H9 (cell line): Measurements from ENCODE around the gene CEACAM18. TPM values are rescaled to one million over a fixed set of nuclear protein-coding genes. Genes with fewer than 3 reads are reported as not detected.
A peak's percentile ranks its signal among the peaks of the same experiment; 100 is the strongest.

Experiments
- DNase-seq: peaks from one replicate; pipeline ENCODE4 v3.0.0-alpha.2; 2017
- H2AFZ ChIP-seq: one replicate; pipeline ENCODE4 v1.6.1; 2013; ENCODE audit warnings: mild to moderate bottlenecking, low read length, control low read depth, moderate library complexity
- H2AK5ac ChIP-seq: 2 replicates; pipeline ENCODE4 v1.6.1; 2013; ENCODE audit warnings: low read length, control low read depth, mixed read lengths; ENCODE audit not compliant: insufficient read length
- H2BK120ac ChIP-seq: one replicate; pipeline ENCODE4 v1.6.1; 2013; ENCODE audit warnings: low read depth, mild to moderate bottlenecking, low read length, control low read depth, inconsistent platforms; ENCODE audit not compliant: poor library complexity, severe bottlenecking
- H2BK12ac ChIP-seq: 2 replicates; pipeline ENCODE4 v1.6.1; 2013; ENCODE audit warnings: low read length, control low read depth, mixed read lengths, low read depth; ENCODE audit not compliant: insufficient read length
- H2BK15ac ChIP-seq: 2 replicates; pipeline ENCODE4 v1.6.1; 2013; ENCODE audit warnings: low read depth, low read length, control low read depth
- H2BK20ac ChIP-seq: one replicate; pipeline ENCODE4 v1.6.1; 2013; ENCODE audit warnings: low read depth, mild to moderate bottlenecking, low read length, control low read depth, inconsistent platforms; ENCODE audit not compliant: poor library complexity, severe bottlenecking
- H2BK5ac ChIP-seq: 2 replicates; pipeline ENCODE4 v1.6.1; 2013; ENCODE audit warnings: low read length, control low read depth, mixed read lengths; ENCODE audit not compliant: insufficient read length
- H3K14ac ChIP-seq: 2 replicates; pipeline ENCODE4 v1.6.1; 2013; ENCODE audit warnings: low read length, control low read depth; ENCODE audit not compliant: insufficient read depth
- H3K18ac ChIP-seq: 2 replicates; pipeline ENCODE4 v1.6.1; 2013; ENCODE audit warnings: low read depth, mild to moderate bottlenecking, mixed read lengths, low read length, control low read depth; ENCODE audit not compliant: insufficient read length
- H3K23ac ChIP-seq: 2 replicates; pipeline ENCODE4 v1.6.1; 2013; ENCODE audit warnings: low read length, control low read depth, mixed read lengths, low read depth; ENCODE audit not compliant: insufficient read length
- H3K23me2 ChIP-seq: 2 replicates; pipeline ENCODE4 v1.6.1; 2013; ENCODE audit warnings: low read depth, mild to moderate bottlenecking, mixed read lengths, low read length, control low read depth; ENCODE audit not compliant: insufficient read length, poor library complexity, severe bottlenecking
- H3K27ac ChIP-seq: 2 replicates; pipeline ENCODE4 v1.5.1; 2013; ENCODE audit warnings: low read length, control low read depth, mixed read lengths, low read depth; ENCODE audit not compliant: insufficient read length
- H3K27me3 ChIP-seq: 2 replicates; pipeline ENCODE4 v1.6.1; 2013; ENCODE audit warnings: low read length, control low read depth, inconsistent platforms; ENCODE audit not compliant: insufficient read depth
- H3K4ac ChIP-seq: 2 replicates; pipeline ENCODE4 v1.6.1; 2013; ENCODE audit warnings: low read depth, mild to moderate bottlenecking, control low read depth, inconsistent platforms, low read length, moderate library complexity
- H3K4me1 ChIP-seq: 2 replicates; pipeline ENCODE4 v1.6.1; 2013; ENCODE audit warnings: low read length, control low read depth, inconsistent platforms; ENCODE audit not compliant: insufficient read depth
- H3K4me2 ChIP-seq: 2 replicates; pipeline ENCODE4 v1.6.1; 2013; ENCODE audit warnings: low read length, control low read depth, mixed read lengths; ENCODE audit not compliant: insufficient read length, insufficient read depth
- H3K56ac ChIP-seq: 2 replicates; pipeline ENCODE4 v1.6.1; 2013; ENCODE audit warnings: low read depth, mild to moderate bottlenecking, mixed read lengths, low read length, control low read depth; ENCODE audit not compliant: insufficient read length
- H3K79me1 ChIP-seq: 2 replicates; pipeline ENCODE4 v1.6.1; 2013; ENCODE audit warnings: low read depth, mild to moderate bottlenecking, moderate library complexity, low read length, control low read depth, inconsistent platforms; ENCODE audit not compliant: insufficient read depth, poor library complexity, severe bottlenecking
- H3K79me2 ChIP-seq: 2 replicates; pipeline ENCODE4 v1.6.1; 2013; ENCODE audit warnings: low read length, control low read depth, inconsistent platforms; ENCODE audit not compliant: insufficient read depth
- H3K9ac ChIP-seq: 2 replicates; pipeline ENCODE4 v1.6.1; 2013; ENCODE audit warnings: low read length, control low read depth, mixed read lengths; ENCODE audit not compliant: insufficient read length; ENCODE audit errors: extremely low read depth
- H3K9me3 ChIP-seq: one replicate; pipeline ENCODE4 v1.6.1; 2013; ENCODE audit warnings: low read depth, low read length, inconsistent platforms; ENCODE audit not compliant: control insufficient read depth
- H3T11ph ChIP-seq: one replicate; pipeline ENCODE4 v1.6.1; 2013; ENCODE audit warnings: mild to moderate bottlenecking, low read length, control low read depth, inconsistent platforms
- H4K20me1 ChIP-seq: one replicate; pipeline ENCODE4 v1.6.1; 2013; ENCODE audit not compliant: control insufficient read depth, insufficient read length, insufficient read depth
- H4K5ac ChIP-seq: 2 replicates; pipeline ENCODE4 v1.6.1; 2013; ENCODE audit warnings: low read depth, mild to moderate bottlenecking, mixed read lengths, low read length, control low read depth; ENCODE audit not compliant: insufficient read length
- H4K8ac ChIP-seq: replicated peaks from 2 replicates; pipeline ENCODE4 v1.6.1; 2013; ENCODE audit warnings: low read length, control low read depth, mixed read lengths, low read depth; ENCODE audit not compliant: insufficient read length
- H4K91ac ChIP-seq: 2 replicates; pipeline ENCODE4 v1.6.1; 2013; ENCODE audit warnings: low read depth, mild to moderate bottlenecking, moderate library complexity, mixed read lengths, low read length, control low read depth; ENCODE audit not compliant: insufficient read length
- H3K27ac Mint-ChIP-seq, 3 experiments: 2 replicates in 2 of 3; 3 replicates in 1 of 3; pipeline ENCODE4 v1.8.0; 2020 to 2021; ENCODE audit warnings: mixed read lengths in 3 of 3, mild to moderate bottlenecking in 1 of 3, moderate library complexity in 1 of 3
- H3K27me3 Mint-ChIP-seq: 2 replicates; pipeline ENCODE4 v1.8.0; 2021; ENCODE audit warnings: low read depth, mild to moderate bottlenecking, moderate library complexity, mixed read lengths
- H3K36me3 Mint-ChIP-seq, 3 experiments: 2 replicates in 2 of 3; 3 replicates in 1 of 3; pipeline ENCODE4 v1.8.0; 2020 to 2021; ENCODE audit warnings: low read depth in 3 of 3, mixed read lengths in 3 of 3; ENCODE audit not compliant: insufficient read depth in 1 of 3
- H3K4me1 Mint-ChIP-seq, 2 experiments: 2 replicates each; pipeline ENCODE4 v1.8.0; 2020; ENCODE audit warnings: mixed read lengths in 2 of 2
- H3K4me3 Mint-ChIP-seq, 2 experiments: 2 replicates in 1 of 2; 3 replicates in 1 of 2; pipeline ENCODE4 v1.8.0; 2020 to 2021; ENCODE audit warnings: mild to moderate bottlenecking in 2 of 2, mixed read lengths in 2 of 2, moderate library complexity in 1 of 2
- H3K9me3 Mint-ChIP-seq, 2 experiments: 2 replicates in 1 of 2; 3 replicates in 1 of 2; pipeline ENCODE4 v1.8.0; 2020; ENCODE audit warnings: mild to moderate bottlenecking in 2 of 2, mixed read lengths in 2 of 2, moderate library complexity in 1 of 2
- CTCF ChIP-seq: fragments of 200-600 bp; sonication (generic); conservative IDR thresholded peaks from 3 replicates; pipeline ENCODE4 v1.8.0; 2021; ENCODE audit warnings: antibody characterized with exemption, mild to moderate bottlenecking
- WGBS: extraction: QIAGEN DNeasy Blood & Tissue Kit; methylation state at CpG from one replicate; pipeline ENCODE4 v1.1.7; 2013; ENCODE audit warnings: missing lambda C conversion rate, low lambda C conversion rate, mixed read lengths; ENCODE audit not compliant: insufficient read length; ENCODE audit errors: extremely low coverage; 5-methylcytosine and 5-hydroxymethylcytosine counted together
- total RNA-seq: library from RNA; stranded (reverse); gene quantifications from 2 replicates; pipeline ENCODE4 v1.2.1, GENCODE V29; 2021

CEACAM18 gene
- total RNA-seq, 1 experiment from 2014 or later, result not detected

DNA sequence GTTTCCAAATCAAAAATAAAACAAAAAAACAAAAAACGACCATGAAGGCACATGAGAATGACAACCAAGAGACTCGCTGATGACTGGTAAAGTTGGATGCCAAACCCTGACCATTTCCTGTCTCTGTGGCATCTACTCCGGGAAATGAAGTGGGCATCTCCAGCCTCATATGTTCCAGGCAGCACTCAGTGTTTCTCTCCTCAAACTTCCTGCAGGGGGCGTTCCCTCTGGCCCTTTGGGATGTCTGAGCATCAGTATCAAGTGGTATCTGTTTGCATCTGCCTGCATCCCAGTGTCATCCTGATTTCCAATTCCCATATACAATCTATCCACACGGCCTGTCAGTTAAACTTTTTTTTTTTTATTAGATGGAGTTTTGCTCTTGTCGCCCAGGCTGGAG is 33.0 kb downstream of the CEACAM18 start:
- WGBS, result no CpG with 5 or more reads among the region's 6 CpGs
- DNase-seq, result no peak

More for the DNA sequence above, 33.0 kb downstream of the CEACAM18 start:
- H3K9me3 ChIP-seq, result no peaks in the 10 kb centered on the region
- H3K27me3 ChIP-seq, result no peaks in the 10 kb centered on the region
- H3K9ac ChIP-seq, result no peak overlapping the region
- H3K79me1 ChIP-seq, result no peaks in the 10 kb centered on the region
- no peaks in the 10 kb centered on the region for H3K79me2 ChIP-seq
- no peak overlapping the region for H3K4ac ChIP-seq
- no peaks in the 10 kb centered on the region for H3K4me1 ChIP-seq
- H2BK12ac ChIP-seq, result no peak overlapping the region
- Mint-ChIP-seq H3K4me1 (no peaks in the 10 kb centered on the region), H3K9me3 (peaks cover 24 to 90% of the 10 kb centered on the region in 2 experiments), H3K27me3 (peaks cover 16% of the 10 kb centered on the region), H3K36me3 (no peaks in the 10 kb centered on the region), H3K4me3 (no peak overlapping the region), H3K27ac (no peak overlapping the region)
- no peak overlapping the region for H2AK5ac ChIP-seq
- H3K23ac ChIP-seq, result no peak overlapping the region
- H2BK20ac ChIP-seq, result no peak overlapping the region
- TF ChIP-seq CTCF, result peak; percentile 71; the same call in 2 of the 3 replicates
- no peak overlapping the region for H2BK15ac ChIP-seq
- H4K8ac ChIP-seq, result no peak overlapping the region
- H3K23me2 ChIP-seq, result no peaks in the 10 kb centered on the region
- no peak overlapping the region for H4K91ac ChIP-seq
- no peak overlapping the region for H2BK120ac ChIP-seq
- no peak overlapping the region for H3K27ac ChIP-seq
- no peak overlapping the region for H3K56ac ChIP-seq
- H3K4me2 ChIP-seq, result no peak overlapping the region
- H4K5ac ChIP-seq, result no peak overlapping the region
- H3T11ph ChIP-seq, result no peak overlapping the region
- H2AFZ ChIP-seq, result no peak overlapping the region
- H3K14ac ChIP-seq, result no peak overlapping the region
- H2BK5ac ChIP-seq, result no peak overlapping the region
- H4K20me1 ChIP-seq, result no peaks in the 10 kb centered on the region
- no peak overlapping the region for H3K18ac ChIP-seq
